Smooth muscle cell of trachea (primary cell): ENCODE results near the gene DOC2A. TPM values are rescaled to one million over a fixed set of nuclear protein-coding genes. Genes with fewer than 3 reads are reported as not detected.

ENCODE experiments used
- total RNA-seq: library from RNA; depleted of rRNA; stranded (reverse); fragments of >200 nt; gene quantifications from 2 replicates; pipeline ENCODE4 v1.2.1, GENCODE V29; 2014

DOC2A gene
- total RNA-seq: 1.2 TPM in 1 of 2 replicates, not detected in the other

GRCh38 chr16:30010844-30011713, at the start of gene DOC2A:
Gene DOC2A, minus strand, starts transcription at chr16:30011027. Its CDS starts 805 bp downstream, at chr16:30010222.

GRCh38 chr16:30030841-30031413, 20.1 kb upstream of the DOC2A start, which contains the start of gene TLCD3B:
Gene TLCD3B, minus strand, starts transcription at chr16:30031271. Its CDS starts 744 bp downstream, at chr16:30030527.

DNA sequence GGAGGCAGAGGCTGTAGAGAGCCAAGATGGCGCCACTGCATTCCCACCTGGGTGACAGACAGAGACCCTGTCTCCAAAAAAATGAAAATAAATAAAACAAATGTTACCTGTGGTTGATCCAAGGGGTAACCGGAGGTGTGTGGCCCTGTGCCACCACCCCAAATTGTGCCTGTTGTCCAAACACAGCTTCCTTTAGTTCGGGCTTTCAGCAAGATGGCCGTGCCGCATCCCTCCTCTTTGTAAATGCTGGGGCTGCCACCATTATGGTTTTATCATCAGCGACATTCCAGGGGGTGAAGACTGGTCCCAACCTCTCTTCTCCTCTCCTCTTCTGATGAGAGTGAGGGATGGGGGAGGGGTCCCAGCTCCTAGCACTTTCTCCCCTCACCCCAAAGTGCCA, 12.1 kb upstream of the DOC2A start, which contains the start of gene C16orf92:
TSS of gene C16orf92 (plus strand) at position 312 of the 400 bp plus-strand sequence. CDS start 143 bp downstream, outside the sequence.

DNA sequence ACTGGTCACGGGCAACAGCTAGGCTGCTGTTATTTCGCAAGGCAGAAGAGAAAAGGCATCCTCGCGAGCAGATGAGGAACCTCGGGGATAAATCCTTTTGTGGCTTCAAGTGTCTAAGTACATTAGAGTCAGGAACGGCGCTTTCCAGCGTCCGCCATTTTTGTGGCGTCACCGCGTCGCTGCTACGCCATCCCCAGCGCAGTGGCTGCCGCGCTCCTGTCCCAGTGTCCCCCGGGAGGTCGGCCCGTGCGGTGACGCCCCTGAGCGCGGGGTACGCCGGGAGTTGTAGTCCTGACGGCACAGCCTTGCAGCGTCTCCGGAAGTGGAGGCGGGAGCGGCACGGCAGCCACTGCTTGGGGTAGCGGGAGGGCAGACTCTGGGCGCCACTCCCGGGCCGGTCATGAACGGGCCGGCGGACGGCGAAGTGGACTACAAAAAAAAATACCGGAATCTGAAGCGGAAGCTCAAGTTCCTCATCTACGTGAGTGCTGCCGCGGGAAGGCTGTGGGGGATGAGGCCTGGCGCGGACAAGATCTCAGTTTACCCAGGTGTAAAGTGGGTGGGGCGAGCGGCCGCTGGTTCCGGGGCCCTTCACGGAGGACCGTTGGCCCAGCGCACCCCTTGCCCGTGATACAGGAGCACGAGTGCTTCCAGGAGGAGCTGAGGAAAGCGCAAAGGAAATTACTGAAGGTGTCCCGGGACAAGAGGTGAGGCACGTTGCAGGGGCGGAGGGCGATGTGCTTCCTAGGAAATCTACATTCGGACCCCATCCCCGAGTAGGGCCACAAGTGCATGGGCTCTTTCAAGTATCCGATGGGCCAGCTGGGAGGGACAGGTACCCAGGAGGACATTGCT, 14.7 kb downstream of the DOC2A start, which contains the start of gene INO80E:
TSS of gene INO80E (plus strand) at position 331 of the 855 bp plus-strand sequence. CDS start at position 401, 70 bp downstream.

GRCh38 chr16:29995324-29995910, 15.4 kb downstream of the DOC2A start, which contains the start of gene HIRIP3:
Gene HIRIP3, minus strand, starts transcription at chr16:29995617. Its CDS starts 12 bp downstream, at chr16:29995605.

GRCh38 chr16:29973384-29974246, 37.2 kb downstream of the DOC2A start, which contains the start of gene TAOK2:
Gene TAOK2, plus strand, starts transcription at chr16:29973868. Its CDS starts 3,905 bp downstream, at chr16:29977773.

DNA sequence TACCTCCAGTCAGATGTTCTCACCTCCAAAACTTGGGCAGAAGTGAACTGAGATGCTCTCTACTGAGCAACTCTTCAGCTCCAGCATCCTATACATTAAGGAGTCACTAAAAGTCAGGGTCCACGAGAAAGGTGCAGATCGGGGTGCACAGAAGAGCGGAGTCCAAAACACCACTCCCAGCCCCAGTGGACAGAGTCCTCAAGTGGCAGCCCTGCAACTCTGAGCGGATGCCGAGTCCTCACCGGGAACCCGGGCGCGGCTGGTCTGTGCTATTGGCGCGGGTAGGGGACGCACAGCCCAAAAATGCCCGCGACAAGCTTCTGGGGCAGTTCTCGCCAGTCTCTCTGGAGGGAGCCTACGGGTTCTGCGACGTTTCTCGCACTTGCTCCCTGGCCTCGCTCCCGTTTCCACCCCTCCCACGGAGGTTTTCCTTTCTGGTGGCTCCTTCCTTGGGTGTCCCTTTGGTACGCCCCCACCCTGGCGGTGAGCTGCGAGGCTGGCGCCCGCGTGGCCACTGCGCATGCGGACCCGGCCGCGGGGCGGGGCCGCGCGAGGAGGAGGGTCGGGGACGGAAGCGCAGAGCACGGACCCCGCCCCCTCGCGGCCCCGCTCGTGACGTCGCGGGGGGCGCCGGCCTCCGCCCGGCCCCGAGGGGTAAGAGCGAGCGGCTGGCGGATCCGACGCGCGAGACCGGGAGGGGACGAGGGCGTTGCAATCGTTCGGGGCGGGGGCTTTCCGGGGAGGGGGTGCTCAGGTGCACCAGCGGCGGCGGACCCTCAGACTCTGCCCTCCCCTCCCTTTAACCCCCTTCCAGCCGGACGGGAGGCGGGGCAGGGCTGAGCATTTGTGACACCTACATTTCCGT, 49.1 kb downstream of the DOC2A start, which contains the start of gene TMEM219:
TSS of gene TMEM219 (plus strand) at position 601 of the 865 bp plus-strand sequence. CDS start 1,065 bp downstream, outside the sequence.

Other genes with a start within 250 kb of the DOC2A start
- gene ZG16, start 232.8 kb downstream of the DOC2A start, total RNA-seq: not detected in 2 replicates
- 7.3 and 78.8 TPM in 2 replicates for gene KIF22, start 220.3 kb downstream of the DOC2A start, total RNA-seq
- 116 and 157 TPM in 2 replicates for gene MAZ, start 204.5 kb downstream of the DOC2A start, total RNA-seq
- gene PRRT2, start 198.8 kb downstream of the DOC2A start, total RNA-seq: 3.6 and 6.0 TPM in 2 replicates
- gene PAGR1, start 194.9 kb downstream of the DOC2A start, total RNA-seq: 19.4 and 30.4 TPM in 2 replicates
- 684 and 723 TPM in 2 replicates for gene MVP, start 190.6 kb downstream of the DOC2A start, total RNA-seq
- gene CDIPT, start 147.8 kb downstream of the DOC2A start, total RNA-seq: 69.4 and 169 TPM in 2 replicates
- 4.1 and 21.5 TPM in 2 replicates for gene SEZ6L2, start 111.5 kb downstream of the DOC2A start, total RNA-seq
- 6.5 and 7.7 TPM in 2 replicates for gene ASPHD1, start 110.5 kb downstream of the DOC2A start, total RNA-seq
- gene KCTD13, start 84.8 kb downstream of the DOC2A start, total RNA-seq: 9.9 and 12.5 TPM in 2 replicates
- gene TMEM219, start 48.9 kb downstream of the DOC2A start, total RNA-seq: 76.5 and 105 TPM in 2 replicates
- 59.2 and 87.8 TPM in 2 replicates for gene TAOK2, start 37.2 kb downstream of the DOC2A start, total RNA-seq
- 5.8 and 11.8 TPM in 2 replicates for gene HIRIP3, start 15.4 kb downstream of the DOC2A start, total RNA-seq
- gene INO80E, start 14.8 kb downstream of the DOC2A start, total RNA-seq: 19.7 and 26.9 TPM in 2 replicates
- gene C16orf92, start 12.2 kb upstream of the DOC2A start, total RNA-seq: not detected in 2 replicates
- not detected in 2 replicates for gene TLCD3B, start 20.2 kb upstream of the DOC2A start, total RNA-seq
- 770 and 1,149 TPM in 2 replicates for gene ALDOA, start 54.7 kb upstream of the DOC2A start, total RNA-seq
- gene PPP4C, start 65.0 kb upstream of the DOC2A start, total RNA-seq: 201 and 205 TPM in 2 replicates
- under 0.01 and 0.33 TPM in 2 replicates for gene TBX6, start 80.9 kb upstream of the DOC2A start, total RNA-seq
- 9.9 and 25.8 TPM in 2 replicates for gene YPEL3, start 85.2 kb upstream of the DOC2A start, total RNA-seq
- 1.6 and 2.6 TPM in 2 replicates for gene GDPD3, start 102.5 kb upstream of the DOC2A start, total RNA-seq
- gene MAPK3, start 112.2 kb upstream of the DOC2A start, total RNA-seq: 40.4 and 108 TPM in 2 replicates
- 0.50 and 2.6 TPM in 2 replicates for gene CORO1A, start 172.6 kb upstream of the DOC2A start, total RNA-seq
- gene BOLA2B, start 182.6 kb upstream of the DOC2A start, total RNA-seq: 14.9 and 139 TPM in 2 replicates
- 35.9 and 55.4 TPM in 2 replicates for gene SLX1A, start 182.8 kb upstream of the DOC2A start, total RNA-seq
- 5.2 and 8.6 TPM in 2 replicates for gene SULT1A3, start 188.2 kb upstream of the DOC2A start, total RNA-seq
- 0.15 and 2.0 TPM in 2 replicates for gene NPIPB13, start 237.5 kb upstream of the DOC2A start, total RNA-seq